GM12878 (cell line): ENCODE results near the gene FUS. TPM values are rescaled to one million over a fixed set of nuclear protein-coding genes. Genes with fewer than 3 reads are reported as not detected.

Experiments used
- ATAC-seq: fragments of 200-7000 bp; cut with Tn5 transposase; 3 replicates; pipeline ENCODE4 v1.9.1; 2020; ENCODE audit warnings: mild to moderate bottlenecking, moderate library complexity
- BruUV-seq: library from RNA; stranded (reverse); fragments of 400-500 nt; replicated peaks from 2 replicates; lab custom pipeline; 2021; lab: Mats Ljungman, UMichigan
- CTCF ChIA-PET: fragments of 300-600 bp; sonication (Branson Sonifier 250); formaldehyde crosslinking; extraction: SDS; loops from one replicate; lab custom pipeline; 2021; ENCODE audit warnings: inconsistent platforms; lab: Yijun Ruan, JAX
- POLR2A ChIA-PET: fragments of 350-600 bp; formaldehyde crosslinking; extraction: SDS; loops from one replicate; lab custom pipeline; 2021; ENCODE audit warnings: inconsistent platforms; lab: Charles Lee
- RAD21 ChIA-PET: fragments of 300-600 bp; sonication (Branson Sonifier 250); formaldehyde crosslinking; loops from one replicate; lab custom pipeline; 2023; ENCODE audit warnings: antibody characterized with exemption; ENCODE audit not compliant: unreplicated experiment; lab: Charles Lee
- SMC1A ChIA-PET: fragments of 300-600 bp; sonication (Branson Sonifier 250); formaldehyde crosslinking; loops from one replicate; lab custom pipeline; 2023; ENCODE audit not compliant: unreplicated experiment, uncharacterized antibody; lab: Charles Lee
- DNase-seq: peaks from one replicate; pipeline ENCODE4 v3.0.0-alpha.2; 2011; ENCODE audit warnings: low read depth, low spot score
- FAIRE-seq: peaks from 3 replicates; lab custom pipeline; 2011; peaks lifted over from hg19 to GRCh38; lab: Jason Lieb, UNC
- H2AFZ ChIP-seq: 2 replicates; pipeline ENCODE4 v1.6.0; 2011; ENCODE audit warnings: low read depth, low read length, control low read depth; ENCODE audit not compliant: control insufficient read depth
- H3K27ac ChIP-seq: 2 replicates; pipeline ENCODE4 v1.5.1; 2011; ENCODE audit warnings: control low read depth; ENCODE audit not compliant: control insufficient read depth, insufficient read depth
- H3K27me3 ChIP-seq, 2 experiments: replicated peaks in 1 of 2; 2 replicates each; pipeline versions ENCODE4 v1.6.0 to v1.6.1; 2011; ENCODE audit warnings: low read length in 1 of 2; ENCODE audit not compliant: control insufficient read depth in 2 of 2, insufficient read depth in 2 of 2
- H3K36me3 ChIP-seq, 2 experiments: 2 replicates each; pipeline ENCODE4 v1.5.1; 2011; ENCODE audit warnings: low read length in 1 of 2; ENCODE audit not compliant: control insufficient read depth in 2 of 2, insufficient read depth in 2 of 2
- H3K4me1 ChIP-seq: 2 replicates; pipeline ENCODE4 v1.6.1; 2011; ENCODE audit warnings: mild to moderate bottlenecking, low read length, moderate library complexity, mixed read lengths; ENCODE audit not compliant: control insufficient read depth, insufficient read depth
- H3K4me2 ChIP-seq: 2 replicates; pipeline ENCODE4 v1.6.0; 2011; ENCODE audit warnings: control low read depth; ENCODE audit not compliant: control insufficient read depth, insufficient read depth
- H3K4me3 ChIP-seq: fragments of 200-600 bp; sonication (generic); 2 replicates; pipeline ENCODE4 v1.5.1; 2016
- H3K79me2 ChIP-seq: 2 replicates; pipeline ENCODE4 v1.6.0; 2011; ENCODE audit warnings: low read length; ENCODE audit not compliant: control insufficient read depth, insufficient read depth
- H3K9ac ChIP-seq: 2 replicates; pipeline ENCODE4 v1.8.0; 2011; ENCODE audit warnings: low read length, control low read depth, mixed read lengths; ENCODE audit not compliant: control insufficient read depth, insufficient read depth
- H3K9me3 ChIP-seq: replicated peaks from 3 replicates; pipeline ENCODE4 v1.5.1; 2011; ENCODE audit warnings: mild to moderate bottlenecking, low read length; ENCODE audit not compliant: control insufficient read depth, insufficient read depth
- H4K20me1 ChIP-seq: 2 replicates; pipeline ENCODE4 v1.6.0; 2011; ENCODE audit not compliant: control insufficient read depth, insufficient read depth
- ASH2L ChIP-seq: fragments of 300-600, 200-600 bp; sonication (generic); IDR thresholded peaks from 2 replicates; pipeline ENCODE4 v1.6.1; 2017; ENCODE audit warnings: low read depth, mild to moderate bottlenecking, borderline replicate concordance
- CBX5 ChIP-seq: sonication (generic); IDR thresholded peaks from 2 replicates; pipeline ENCODE4 v1.6.1; 2016; ENCODE audit warnings: low read depth, moderate library complexity, mild to moderate bottlenecking, inconsistent platforms
- IKZF2 ChIP-seq, 2 experiments: fragments of 450-650 bp; IDR thresholded peaks; 2 replicates each; pipeline ENCODE4 v1.6.1; 2017; ENCODE audit warnings: mild to moderate bottlenecking in 2 of 2, moderate library complexity in 2 of 2
- LARP7 ChIP-seq: fragments of 450-650 bp; IDR thresholded peaks from 2 replicates; pipeline ENCODE4 v1.6.1; 2017; ENCODE audit warnings: mild to moderate bottlenecking
- NFIC ChIP-seq: IDR thresholded peaks from 2 replicates; pipeline ENCODE4 v1.6.1; 2012; ENCODE audit warnings: low read depth, mild to moderate bottlenecking, inconsistent platforms, low read length, moderate library complexity
- PRDM15 ChIP-seq: fragments of 450-650 bp; formaldehyde crosslinking; IDR thresholded peaks from 2 replicates; pipeline ENCODE4 v1.4.0; 2020; ENCODE audit warnings: mild to moderate bottlenecking, moderate library complexity
- RCOR1 ChIP-seq: conservative IDR thresholded peaks from 2 replicates; pipeline ENCODE4 v1.6.1; 2012; ENCODE audit warnings: low read depth, low read length, improper control_type of control experiment
- SREBF2 ChIP-seq: IDR thresholded peaks from 2 replicates; pipeline ENCODE4 v1.6.1; 2012; ENCODE audit warnings: mild to moderate bottlenecking, low read length
- YBX1 ChIP-seq: fragments of 450-650 bp; IDR thresholded peaks from 2 replicates; pipeline ENCODE4 v1.6.1; 2016; ENCODE audit warnings: antibody characterized with exemption
- ZNF207 ChIP-seq: fragments of 450-650 bp; IDR thresholded peaks from 2 replicates; pipeline ENCODE4 v1.6.1; 2014; ENCODE audit warnings: antibody characterized with exemption, mild to moderate bottlenecking, borderline replicate concordance
- WGBS: methylation state at CpG from one replicate; pipeline ENCODE4 v1.1.6; 2016; ENCODE audit warnings: low lambda C conversion rate; ENCODE audit not compliant: insufficient replicate concordance, insufficient coverage; ENCODE audit errors: missing lambda C conversion rate; 5-methylcytosine and 5-hydroxymethylcytosine counted together
- in situ Hi-C: fragments of 300-500 bp; cut with MboI; formaldehyde crosslinking; loops from 9 replicates; pipeline ENCODE4 v1.14.3; 2018; ENCODE audit warnings: mixed read lengths
- intact Hi-C: fragments of 100-400 bp; cut with micrococcal nuclease; formaldehyde crosslinking; loops from one replicate; pipeline ENCODE4 v1.14.2; 2022; ENCODE audit not compliant: unreplicated experiment
- polyA plus RNA-seq, 11 experiments: library from polyadenylated mRNA; depleted of rRNA in 4 of 11; unstranded in 6 of 11; stranded (reverse) in 5 of 11; fragments of >200 nt; fragmentation: Nextera tagmentation in 4 of 11; fragmentation: Illumina TruSeq in 1 of 11; extraction: Ambion mirVana in 4 of 11; extraction: Trizol in 1 of 11; gene quantifications; 1 replicate in 1 of 11; 2 replicates in 10 of 11; pipeline versions ENCODE4 v1.2.1 to v1.2.3, GENCODE V29; 2011 to 2016; ENCODE audit warnings: inconsistent platforms in 2 of 11, missing spikeins in 2 of 11, low read depth in 1 of 11
- total RNA-seq, 4 experiments: library from RNA; depleted of rRNA in 3 of 4; stranded (reverse); fragments of >200 nt in 3 of 4; fragmentation: Illumina TruSeq in 1 of 4; extraction: Trizol in 1 of 4; gene quantifications; 2 replicates each; pipeline versions ENCODE4 v1.2.1 to v1.2.3, GENCODE V29; 2013 to 2021
- TF ChIP-seq, protein P1 (sequence below): IDR thresholded peaks from 2 replicates; pipeline ENCODE4 v1.6.1; 2012; ENCODE audit warnings: low read depth, low read length, improper control_type of control experiment
- TF ChIP-seq, protein P2 (sequence below): fragments of 450-650 bp; IDR thresholded peaks from 2 replicates; pipeline ENCODE4 v1.6.1; 2017; ENCODE audit warnings: mild to moderate bottlenecking, moderate library complexity

Gene FUS
- total and polyA plus RNA-seq, 10 of the 15 experiments (the other 5 are each of a cell fraction or from before 2014, with no cell fraction given): 46.8 to 521 (median 347) TPM

- no peak for TF ChIP-seq CBX5
- no peak for TF ChIP-seq NFIC
- no peak for TF ChIP-seq PRDM15 (CRISPR knock-in tag)
- TF ChIP-seq ZNF207: no peak
- TF ChIP-seq, protein P1, sequence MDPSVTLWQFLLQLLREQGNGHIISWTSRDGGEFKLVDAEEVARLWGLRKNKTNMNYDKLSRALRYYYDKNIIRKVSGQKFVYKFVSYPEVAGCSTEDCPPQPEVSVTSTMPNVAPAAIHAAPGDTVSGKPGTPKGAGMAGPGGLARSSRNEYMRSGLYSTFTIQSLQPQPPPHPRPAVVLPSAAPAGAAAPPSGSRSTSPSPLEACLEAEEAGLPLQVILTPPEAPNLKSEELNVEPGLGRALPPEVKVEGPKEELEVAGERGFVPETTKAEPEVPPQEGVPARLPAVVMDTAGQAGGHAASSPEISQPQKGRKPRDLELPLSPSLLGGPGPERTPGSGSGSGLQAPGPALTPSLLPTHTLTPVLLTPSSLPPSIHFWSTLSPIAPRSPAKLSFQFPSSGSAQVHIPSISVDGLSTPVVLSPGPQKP: no peak
- TF ChIP-seq IKZF2 (IDR thresholded peaks at IDR 0.05): no peak
- no peak for TF ChIP-seq RCOR1
- no peak for TF ChIP-seq YBX1
- TF ChIP-seq ASH2L: no peak
- TF ChIP-seq LARP7: no peak
- TF ChIP-seq, protein P2, sequence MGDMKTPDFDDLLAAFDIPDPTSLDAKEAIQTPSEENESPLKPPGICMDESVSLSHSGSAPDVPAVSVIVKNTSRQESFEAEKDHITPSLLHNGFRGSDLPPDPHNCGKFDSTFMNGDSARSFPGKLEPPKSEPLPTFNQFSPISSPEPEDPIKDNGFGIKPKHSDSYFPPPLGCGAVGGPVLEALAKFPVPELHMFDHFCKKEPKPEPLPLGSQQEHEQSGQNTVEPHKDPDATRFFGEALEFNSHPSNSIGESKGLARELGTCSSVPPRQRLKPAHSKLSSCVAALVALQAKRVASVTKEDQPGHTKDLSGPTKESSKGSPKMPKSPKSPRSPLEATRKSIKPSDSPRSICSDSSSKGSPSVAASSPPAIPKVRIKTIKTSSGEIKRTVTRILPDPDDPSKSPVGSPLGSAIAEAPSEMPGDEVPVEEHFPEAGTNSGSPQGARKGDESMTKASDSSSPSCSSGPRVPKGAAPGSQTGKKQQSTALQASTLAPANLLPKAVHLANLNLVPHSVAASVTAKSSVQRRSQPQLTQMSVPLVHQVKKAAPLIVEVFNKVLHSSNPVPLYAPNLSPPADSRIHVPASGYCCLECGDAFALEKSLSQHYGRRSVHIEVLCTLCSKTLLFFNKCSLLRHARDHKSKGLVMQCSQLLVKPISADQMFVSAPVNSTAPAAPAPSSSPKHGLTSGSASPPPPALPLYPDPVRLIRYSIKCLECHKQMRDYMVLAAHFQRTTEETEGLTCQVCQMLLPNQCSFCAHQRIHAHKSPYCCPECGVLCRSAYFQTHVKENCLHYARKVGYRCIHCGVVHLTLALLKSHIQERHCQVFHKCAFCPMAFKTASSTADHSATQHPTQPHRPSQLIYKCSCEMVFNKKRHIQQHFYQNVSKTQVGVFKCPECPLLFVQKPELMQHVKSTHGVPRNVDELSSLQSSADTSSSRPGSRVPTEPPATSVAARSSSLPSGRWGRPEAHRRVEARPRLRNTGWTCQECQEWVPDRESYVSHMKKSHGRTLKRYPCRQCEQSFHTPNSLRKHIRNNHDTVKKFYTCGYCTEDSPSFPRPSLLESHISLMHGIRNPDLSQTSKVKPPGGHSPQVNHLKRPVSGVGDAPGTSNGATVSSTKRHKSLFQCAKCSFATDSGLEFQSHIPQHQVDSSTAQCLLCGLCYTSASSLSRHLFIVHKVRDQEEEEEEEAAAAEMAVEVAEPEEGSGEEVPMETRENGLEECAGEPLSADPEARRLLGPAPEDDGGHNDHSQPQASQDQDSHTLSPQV: no peak
- TF ChIP-seq SREBF2: no peak
- no peak overlapping the region for H2AFZ ChIP-seq
- H3K79me2 ChIP-seq: no peaks in the 10 kb centered on the region
- no peaks in the 10 kb centered on the region for H4K20me1 ChIP-seq
- no peak overlapping the region for H3K4me2 ChIP-seq
- H3K27ac ChIP-seq: no peak overlapping the region
- no peaks in the 10 kb centered on the region for H3K9me3 ChIP-seq
- FAIRE-seq (no peak), ATAC-seq (peak; percentile 42; the same call in 2 of the 3 replicates), DNase-seq (no peak)
- in situ Hi-C loops (no loop called here), intact Hi-C loops (no loop called here)
- BruUV-seq: no TSS peak
- ChIA-PET CTCF (no interaction called here), POLR2A (no interaction called here), RAD21 (interaction anchor here (0.6 kb wide), 1 partner anchor 65 kb away, joined by 3 read pairs; no protein-coding TSS in a partner anchor), SMC1A (interaction anchor here (1.0 kb wide), 1 partner anchor 89 kb away, joined by 3 read pairs; no protein-coding TSS in a partner anchor)
- no peak overlapping the region for H3K4me3 ChIP-seq
- H3K4me1 ChIP-seq: no peaks in the 10 kb centered on the region
- WGBS: 52% methylated on average over 18 of the region's 18 CpGs
- no peak overlapping the region for H3K9ac ChIP-seq
- H3K27me3 ChIP-seq: no peaks in the 10 kb centered on the region
- no peaks in the 10 kb centered on the region; a peak in 1 of 4 replicates for H3K36me3 ChIP-seq
Observed at GRCh38 chr16:31134625-31135534, 45.1 kb upstream of the FUS start.
